ENCODE measurements around the gene PNMA8C.

The PNMA8C gene

DNA sequence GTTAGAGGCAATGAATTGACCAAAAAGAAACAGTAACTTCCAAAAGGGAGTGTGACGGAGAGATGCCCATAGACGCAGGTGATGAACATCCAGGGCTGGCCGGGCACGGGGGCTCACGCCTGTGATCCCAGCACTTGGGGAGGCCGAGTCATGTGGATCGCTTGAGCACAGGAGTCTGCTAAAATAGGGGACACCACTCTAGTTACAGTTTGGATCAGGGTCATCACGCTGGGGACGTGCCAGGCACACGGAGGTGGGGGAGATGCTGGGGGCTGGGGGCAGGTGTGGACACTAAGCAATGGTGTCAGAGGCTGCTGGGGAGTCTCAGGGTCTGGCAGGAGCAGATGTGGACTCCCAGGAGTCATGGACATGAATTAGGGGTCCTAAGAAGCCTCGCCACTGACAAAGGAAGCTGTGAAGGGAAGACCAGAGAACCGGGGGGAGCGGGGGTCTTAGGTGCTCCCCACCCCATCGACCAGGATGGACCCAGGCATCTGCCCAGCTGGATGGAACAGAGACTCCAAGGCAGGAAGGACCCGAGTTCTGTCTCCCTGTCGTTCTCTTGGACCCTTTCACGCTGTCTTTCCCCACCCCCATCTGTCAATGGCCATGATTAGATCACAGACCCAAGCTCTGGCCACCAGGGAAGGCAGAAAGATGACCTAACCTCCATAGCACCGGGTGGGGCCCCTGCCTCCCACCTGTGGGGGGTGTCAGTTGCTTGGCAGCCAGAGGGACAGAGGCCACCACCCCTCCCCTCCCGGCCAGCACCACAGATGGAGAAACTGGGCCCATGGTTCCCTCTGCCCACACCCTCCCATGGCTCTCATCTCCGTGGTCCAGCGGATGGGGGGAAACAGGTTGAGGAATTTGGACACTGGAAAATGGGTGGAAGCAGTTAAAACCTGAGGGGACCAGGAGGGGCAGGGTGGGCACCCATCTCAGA lies 35.0 kb downstream of the PNMA8C start:
- H3K4me3 ChIP-seq (ENCODE audit: low read length) = no peak overlapping the region
- TF ChIP-seq ZNF274 (IDR thresholded peaks at IDR 0.05; ENCODE audit: low read depth, low read length) = no peak

DNA sequence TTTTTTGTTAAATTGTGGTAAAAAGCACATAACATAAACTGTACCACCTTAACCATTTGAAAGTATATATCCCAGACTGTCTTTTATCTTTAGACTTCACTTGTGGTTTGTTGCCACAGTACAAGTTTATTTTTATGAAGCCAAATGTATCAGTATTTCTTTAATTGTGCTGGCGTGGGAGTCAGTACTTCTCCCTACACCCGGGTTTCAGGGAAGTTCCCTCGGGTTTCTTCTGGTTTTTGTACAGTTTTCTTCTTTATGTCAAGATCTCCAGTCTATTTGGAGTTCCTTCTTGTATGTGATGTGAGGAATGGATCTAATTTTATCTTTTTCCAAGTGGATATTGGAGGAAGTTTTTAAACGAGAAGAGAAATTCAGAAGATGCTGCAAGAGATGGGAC lies 35.9 kb downstream of the PNMA8C start:
- TF ChIP-seq ZNF274 (IDR thresholded peaks at IDR 0.05; ENCODE audit: low read depth, low read length) = no peak

DNA sequence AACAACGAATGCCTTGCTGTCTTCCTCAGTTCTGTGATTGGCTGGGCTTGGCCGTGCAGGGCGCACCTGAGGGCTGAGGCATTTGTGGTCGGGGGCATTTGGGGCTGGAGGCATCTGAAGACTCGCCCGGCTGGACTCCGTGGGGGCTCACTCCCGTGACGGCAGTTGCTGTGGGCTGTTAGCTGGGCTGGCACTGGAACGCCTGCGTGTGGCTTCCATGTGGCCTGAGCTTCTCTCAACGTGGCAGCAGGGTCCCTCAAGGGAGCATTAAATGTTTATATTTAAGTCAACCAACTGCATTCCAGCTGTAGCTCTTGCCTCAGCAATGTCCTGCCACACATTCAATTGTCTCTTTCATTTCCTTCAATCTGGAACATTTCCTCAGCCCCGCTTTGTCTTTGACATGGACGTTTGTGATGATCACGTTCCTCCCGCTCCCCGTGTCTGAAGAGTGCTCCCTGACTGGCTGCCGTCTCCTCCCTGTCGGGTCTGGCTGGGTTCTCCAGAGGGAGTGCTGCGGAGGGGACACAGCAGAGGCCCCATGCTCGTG lies 36.4 kb downstream of the PNMA8C start:
- no peak for TF ChIP-seq ZNF274 (IDR thresholded peaks at IDR 0.05; ENCODE audit: low read depth, low read length)

More for the DNA sequence above, 35.9 kb downstream of the PNMA8C start:
- no peak overlapping the region for H3K4me3 ChIP-seq (ENCODE audit: low read length)

DNA sequence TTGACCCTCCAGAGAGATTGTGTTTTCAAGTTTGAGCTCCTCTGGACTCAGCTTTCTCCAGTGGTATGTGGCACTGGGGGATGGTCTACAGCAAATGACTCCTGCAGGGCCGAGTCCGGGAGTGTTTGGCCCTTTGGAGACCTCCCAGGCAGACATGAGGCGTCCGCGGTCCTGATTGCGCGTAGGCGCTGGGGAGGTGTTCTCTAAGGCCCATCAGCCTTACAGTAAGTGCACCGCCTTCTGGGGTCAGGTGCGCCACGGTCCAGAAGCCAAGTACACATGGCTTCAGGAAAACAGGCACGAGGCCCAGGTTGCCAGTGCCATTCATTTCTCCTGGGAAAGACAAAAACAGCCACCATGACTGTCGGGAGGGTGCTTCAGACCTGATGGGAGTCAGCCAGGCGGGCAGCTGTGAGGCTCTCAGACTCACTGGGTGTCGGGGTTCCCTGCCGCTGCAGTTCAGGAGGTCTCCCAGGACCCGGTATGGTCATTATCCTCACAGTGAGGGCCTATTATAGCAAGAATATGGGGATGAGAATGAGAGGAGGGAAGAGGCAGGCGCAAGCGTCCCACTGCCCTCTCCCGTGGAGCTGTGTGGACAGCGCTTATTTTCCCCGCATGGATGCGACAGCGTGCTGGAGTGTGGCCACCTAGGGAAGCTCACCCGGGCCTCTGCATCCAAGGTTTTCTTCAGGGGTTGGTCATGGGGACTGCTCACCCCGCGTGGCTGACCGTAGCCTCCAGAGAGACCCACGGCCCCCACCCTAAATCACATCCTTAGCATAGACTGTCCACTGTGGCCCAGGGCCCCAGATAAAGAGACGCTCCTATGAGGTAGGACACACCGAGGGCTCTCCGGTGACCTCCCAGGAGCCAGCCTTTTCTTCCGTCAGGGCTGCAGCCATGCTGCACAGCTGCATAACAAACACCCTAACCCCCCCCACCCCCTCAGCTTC lies 37.2 kb downstream of the PNMA8C start:
- no peak for TF ChIP-seq ZNF274 (IDR thresholded peaks at IDR 0.05; ENCODE audit: low read depth, low read length)
- no peak overlapping the region for H3K4me3 ChIP-seq (ENCODE audit: low read length)

More for the DNA sequence above, 36.4 kb downstream of the PNMA8C start:
- no peak overlapping the region for H3K4me3 ChIP-seq (ENCODE audit: low read length)

- H3K4me3 ChIP-seq (ENCODE audit: low read length) = no peak overlapping the region
- no peak for TF ChIP-seq ZNF274 (IDR thresholded peaks at IDR 0.05; ENCODE audit: low read depth, low read length)
These were observed 37.9 kb downstream of the PNMA8C start for GRCh38 chr19:46390866-46391265.

GRCh38 chr19:46390121-46390858 lies 38.4 kb downstream of the PNMA8C start:
- no peak overlapping the region for H3K4me3 ChIP-seq (ENCODE audit: low read length)
- no peak for TF ChIP-seq ZNF274 (IDR thresholded peaks at IDR 0.05; ENCODE audit: low read depth, low read length)

DNA sequence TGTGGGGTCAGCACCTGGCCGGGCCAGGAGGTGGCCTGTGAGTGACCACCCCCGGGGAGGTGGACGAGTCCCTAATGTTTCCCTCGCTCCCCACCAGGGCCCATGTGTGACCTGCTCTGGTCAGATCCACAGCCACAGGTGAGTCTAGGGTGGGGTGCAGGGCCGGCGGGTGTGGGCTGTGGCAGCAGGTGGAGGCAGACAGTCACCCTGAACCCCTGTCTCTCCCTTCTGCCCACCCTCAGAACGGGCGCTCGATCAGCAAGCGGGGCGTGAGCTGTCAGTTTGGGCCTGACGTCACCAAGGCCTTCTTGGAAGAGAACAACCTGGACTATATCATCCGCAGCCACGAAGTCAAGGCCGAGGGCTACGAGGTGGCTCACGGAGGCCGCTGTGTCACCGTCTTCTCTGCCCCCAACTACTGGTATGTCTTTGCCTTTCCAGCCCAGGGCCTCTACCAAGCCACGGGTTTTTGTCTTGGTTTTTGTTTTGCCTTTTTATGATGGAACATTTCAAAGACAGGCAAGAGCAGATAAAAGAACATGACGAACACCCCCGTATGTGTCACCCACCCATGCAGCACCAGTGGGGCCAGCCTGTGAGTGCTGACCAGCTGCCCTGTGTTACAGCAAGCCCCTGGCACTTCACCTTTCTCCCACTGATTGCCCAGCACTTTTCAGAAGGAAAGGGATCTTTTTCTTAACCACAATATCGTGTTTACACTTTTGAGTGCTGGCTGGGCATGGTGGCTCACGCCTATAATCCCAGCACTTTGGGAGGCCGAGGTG lies 40.2 kb downstream of the PNMA8C start:
- no peak for TF ChIP-seq ZNF274 (IDR thresholded peaks at IDR 0.05; ENCODE audit: low read depth, low read length)
- no peak overlapping the region for H3K4me3 ChIP-seq (ENCODE audit: low read length)

- no peak for TF ChIP-seq ZNF274 (IDR thresholded peaks at IDR 0.05; ENCODE audit: low read depth, low read length)
These were observed 41.0 kb downstream of the PNMA8C start for GRCh38 chr19:46387713-46388130.

GRCh38 chr19:46386996-46387712 lies 41.6 kb downstream of the PNMA8C start:
- TF ChIP-seq ZNF274 (IDR thresholded peaks at IDR 0.05; ENCODE audit: low read depth, low read length) = no peak
- no peak overlapping the region for H3K4me3 ChIP-seq (ENCODE audit: low read length)

More at GRCh38 chr19:46387713-46388130, 41.0 kb downstream of the PNMA8C start:
- H3K4me3 ChIP-seq (ENCODE audit: low read length) = no peak overlapping the region

GRCh38 chr19:46386151-46386550 lies 42.6 kb downstream of the PNMA8C start:
- H3K4me3 ChIP-seq (ENCODE audit: low read length) = no peak overlapping the region
- TF ChIP-seq ZNF274 (IDR thresholded peaks at IDR 0.05; ENCODE audit: low read depth, low read length) = no peak

- H3K4me3 ChIP-seq (ENCODE audit: low read length) = no peak overlapping the region
- TF ChIP-seq ZNF274 (IDR thresholded peaks at IDR 0.05; ENCODE audit: low read depth, low read length) = no peak
These were observed 43.1 kb downstream of the PNMA8C start for GRCh38 chr19:46385636-46386035.

GRCh38 chr19:46384396-46384795 lies 44.3 kb downstream of the PNMA8C start:
- no peak for TF ChIP-seq ZNF274 (IDR thresholded peaks at IDR 0.05; ENCODE audit: low read depth, low read length)
- H3K4me3 ChIP-seq (ENCODE audit: low read length) = no peak overlapping the region

Data from GM08714 (cell line).